ENCODE measurements around the gene SEL1L2. TPM values are rescaled to one million over a fixed set of nuclear protein-coding genes. Genes with fewer than 3 reads are reported as not detected.

Gene SEL1L2
- total RNA-seq, 4 donors from 2014 or later: not detected

GRCh38 chr20:13819885-13820645 is 170.3 kb downstream of the SEL1L2 start:
- no peaks in the 10 kb centered on the region for H3K4me1 ChIP-seq
- H3K27me3 ChIP-seq: no peaks in the 10 kb centered on the region
- no peak for DNase-seq (ENCODE audit: extremely low spot score)
- TF ChIP-seq EP300 (IDR thresholded peaks at IDR 0.05) (no peak), POLR2AphosphoS5 (IDR thresholded peaks at IDR 0.05) (no peak), POLR2A (IDR thresholded peaks at IDR 0.05; ENCODE audit: low read depth) (no peak), CTCF (IDR thresholded peaks at IDR 0.05) (peak; percentile 68 to 72 (median 71))
- 23% methylated on average over 5 of the region's 5 CpGs for WGBS
- intact Hi-C loops (cut with DNase I): loop anchor here (2.0 to 5.0 kb wide), 2 partner anchors 127 to 235 kb away; no protein-coding TSS in a partner anchor
- no peak overlapping the region for H3K4me3 ChIP-seq
- H3K9me3 ChIP-seq: peaks cover 0 to 5% (median 0%) of the 10 kb centered on the region in 4 donors
- peak overlapping the region in 1 of 4 donors; percentile 7 for H3K27ac ChIP-seq (replicated peaks in 1 of 4)
- H3K36me3 ChIP-seq: peaks cover 9 to 38% (median 30%) of the 10 kb centered on the region in 4 donors

- H3K4me3 ChIP-seq: no peak overlapping the region
- intact Hi-C loops (cut with DNase I): no loop called here
- no peak for DNase-seq (ENCODE audit: extremely low spot score)
- peaks cover 0 to 5% (median 0%) of the 10 kb centered on the region in 4 donors for H3K9me3 ChIP-seq
- H3K27ac ChIP-seq (replicated peaks in 1 of 4): no peak overlapping the region
- TF ChIP-seq POLR2AphosphoS5 (IDR thresholded peaks at IDR 0.05) (no peak), EP300 (IDR thresholded peaks at IDR 0.05) (no peak), CTCF (IDR thresholded peaks at IDR 0.05) (no peak), POLR2A (IDR thresholded peaks at IDR 0.05; ENCODE audit: low read depth) (no peak)
- H3K36me3 ChIP-seq: peaks cover 33 to 65% (median 57%) of the 10 kb centered on the region in 4 donors
- H3K27me3 ChIP-seq: no peaks in the 10 kb centered on the region
- no peaks in the 10 kb centered on the region for H3K4me1 ChIP-seq
Measured at GRCh38 chr20:13817342-13817741, 173.1 kb downstream of the SEL1L2 start.

GRCh38 chr20:13816757-13817156 is 173.7 kb downstream of the SEL1L2 start:
- WGBS: 53% methylated on average over 3 of the region's 3 CpGs
- H3K36me3 ChIP-seq: peaks cover 39 to 71% (median 62%) of the 10 kb centered on the region in 4 donors
- no peaks in the 10 kb centered on the region for H3K4me1 ChIP-seq
- no peak overlapping the region for H3K4me3 ChIP-seq
- no peak overlapping the region for H3K27ac ChIP-seq (replicated peaks in 1 of 4)
- intact Hi-C loops (cut with DNase I): no loop called here
- DNase-seq (ENCODE audit: extremely low spot score): no peak
- TF ChIP-seq POLR2AphosphoS5 (IDR thresholded peaks at IDR 0.05) (no peak), POLR2A (IDR thresholded peaks at IDR 0.05; ENCODE audit: low read depth) (no peak), EP300 (IDR thresholded peaks at IDR 0.05) (no peak), CTCF (IDR thresholded peaks at IDR 0.05) (no peak)
- H3K27me3 ChIP-seq: no peaks in the 10 kb centered on the region
- peaks cover 0 to 5% (median 0%) of the 10 kb centered on the region in 4 donors for H3K9me3 ChIP-seq

- Histone ChIP-seq H3K9me3 (no peaks in the 10 kb centered on the region), H3K36me3 (peaks cover 43 to 91% (median 83%) of the 10 kb centered on the region in 4 donors), H3K4me3 (no peak overlapping the region), H3K27ac (replicated peaks in 1 of 4) (no peak overlapping the region), H3K4me1 (no peaks in the 10 kb centered on the region), H3K27me3 (no peaks in the 10 kb centered on the region)
- WGBS: 89% methylated on average over 4 of the region's 4 CpGs
- no peak for TF ChIP-seq POLR2A (IDR thresholded peaks at IDR 0.05; ENCODE audit: low read depth)
- no peak for TF ChIP-seq CTCF (IDR thresholded peaks at IDR 0.05)
- no peak for TF ChIP-seq POLR2AphosphoS5 (IDR thresholded peaks at IDR 0.05)
- no peak for TF ChIP-seq EP300 (IDR thresholded peaks at IDR 0.05)
- no peak for DNase-seq (ENCODE audit: extremely low spot score)
- intact Hi-C loops (cut with DNase I): no loop called here
Measured at GRCh38 chr20:13814672-13815071, 175.7 kb downstream of the SEL1L2 start.
